Keratinocyte (primary cell): Measurements from ENCODE around the gene TOPAZ1. TPM values are rescaled to one million over a fixed set of nuclear protein-coding genes. Genes with fewer than 3 reads are reported as not detected.

ENCODE experiments used
- DNase-seq: peaks from one replicate; pipeline ENCODE4 v3.0.0-alpha.2; 2011; ENCODE audit warnings: low read depth, missing footprints, low spot score
- FAIRE-seq: peaks from 2 replicates; lab custom pipeline; 2011; peaks lifted over from hg19 to GRCh38; lab: Jason Lieb, UNC
- H2AFZ ChIP-seq: 2 replicates; pipeline ENCODE4 v1.6.0; 2012; ENCODE audit warnings: low read length, control low read depth, inconsistent platforms; ENCODE audit not compliant: control insufficient read depth
- H3K27ac ChIP-seq: 2 replicates; pipeline ENCODE4 v1.5.1; 2011; ENCODE audit warnings: low read length; ENCODE audit not compliant: control insufficient read depth, insufficient read depth
- H3K27me3 ChIP-seq: 3 replicates; pipeline ENCODE4 v1.6.0; 2011; ENCODE audit warnings: low read length; ENCODE audit not compliant: control insufficient read depth, insufficient read depth; ENCODE audit errors: extremely low read depth
- H3K36me3 ChIP-seq, 2 experiments: 2 replicates in 1 of 2; 3 replicates in 1 of 2; pipeline ENCODE4 v1.5.1; 2011; ENCODE audit warnings: low read length in 2 of 2, mild to moderate bottlenecking in 1 of 2; ENCODE audit not compliant: control insufficient read depth in 2 of 2, insufficient read depth in 2 of 2; ENCODE audit errors: extremely low read depth in 1 of 2
- H3K4me1 ChIP-seq: 3 replicates; pipeline ENCODE4 v1.5.1; 2011; ENCODE audit warnings: low read length; ENCODE audit not compliant: control insufficient read depth, insufficient read depth; ENCODE audit errors: extremely low read depth
- H3K4me2 ChIP-seq: 3 replicates; pipeline ENCODE4 v1.6.0; 2011; ENCODE audit warnings: low read depth, low read length; ENCODE audit not compliant: control insufficient read depth, insufficient read depth; ENCODE audit errors: extremely low read depth
- H3K4me3 ChIP-seq, 3 experiments: fragments of 200-600 bp in 1 of 3; sonication (generic) in 1 of 3; 2 replicates in 2 of 3; 3 replicates in 1 of 3; pipeline ENCODE4 v1.5.1; 2011 to 2016; ENCODE audit warnings: low read length in 3 of 3, mild to moderate bottlenecking in 3 of 3, control low read depth in 2 of 3, inconsistent platforms in 1 of 3, low read depth in 1 of 3, mixed read lengths in 1 of 3, mixed run types in 1 of 3, moderate library complexity in 1 of 3; ENCODE audit not compliant: control insufficient read depth in 2 of 3, insufficient read depth in 2 of 3; ENCODE audit errors: extremely low read depth in 1 of 3
- H3K79me2 ChIP-seq: 2 replicates; pipeline ENCODE4 v1.6.0; 2012; ENCODE audit warnings: low read length; ENCODE audit not compliant: control insufficient read depth, insufficient read depth
- H3K9ac ChIP-seq: 3 replicates; pipeline ENCODE4 v1.6.0; 2011; ENCODE audit warnings: low read length; ENCODE audit not compliant: control insufficient read depth, insufficient read depth; ENCODE audit errors: extremely low read depth
- H3K9me1 ChIP-seq: 3 replicates; pipeline ENCODE4 v1.6.0; 2011; ENCODE audit warnings: low read length; ENCODE audit not compliant: control insufficient read depth, insufficient read depth; ENCODE audit errors: extremely low read depth
- H3K9me3 ChIP-seq: 2 replicates; pipeline ENCODE4 v1.5.1; 2012; ENCODE audit warnings: low read depth, low read length; ENCODE audit not compliant: control insufficient read depth
- H4K20me1 ChIP-seq: 3 replicates; pipeline ENCODE4 v1.6.0; 2011; ENCODE audit warnings: low read length; ENCODE audit not compliant: control insufficient read depth, insufficient read depth; ENCODE audit errors: extremely low read depth
- CTCF ChIP-seq, 3 experiments: IDR thresholded peaks in 1 of 3; conservative IDR thresholded peaks in 1 of 3; optimal IDR thresholded peaks in 1 of 3; 2 replicates in 2 of 3; 3 replicates in 1 of 3; pipeline versions ENCODE3 to v1.5.1; 2011; ENCODE audit warnings: low read length in 3 of 3, mild to moderate bottlenecking in 3 of 3, moderate library complexity in 2 of 3, control low read depth in 1 of 3, inconsistent platforms in 1 of 3; ENCODE audit not compliant: insufficient read depth in 2 of 3; ENCODE audit errors: extremely low read depth in 1 of 3
- EZH2 ChIP-seq: IDR thresholded peaks from one replicate; pipeline ENCODE4 v1.6.1; 2012; ENCODE audit warnings: inconsistent platforms, mild to moderate bottlenecking, low read length, moderate library complexity
- dilution Hi-C: fragments of 300-500 bp; cut with MboI; formaldehyde crosslinking; loops from one replicate; pipeline ENCODE4 v1.7.0; 2020; ENCODE audit warnings: low sequenced_read_pairs; ENCODE audit not compliant: extremely low pct_ligation_motif_present
- polyA plus RNA-seq, 5 experiments: library from polyadenylated mRNA; depleted of rRNA in 3 of 5; stranded (reverse) in 3 of 5; stranded (forward) in 1 of 5; unstranded in 1 of 5; fragments of >200 nt; gene quantifications; 1 replicate in 1 of 5; 2 replicates in 3 of 5; 3 replicates in 1 of 5; pipeline versions ENCODE4 v1.2.1 to v1.2.3, GENCODE V29; 2011 to 2012; ENCODE audit warnings: missing spikeins in 2 of 5, low read depth in 1 of 5, low replicate concordance in 1 of 5

The TOPAZ1 gene
- polyA plus RNA-seq, 1 donor (not counting 4 experiments of a cell fraction or from before 2014, with no cell fraction given), result not detected

- dilution Hi-C loops, result no loop called here
- Histone ChIP-seq H3K9me1 (no peaks in the 10 kb centered on the region), H3K27ac (no peak overlapping the region), H3K9me3 (no peaks in the 10 kb centered on the region), H2AFZ (no peak overlapping the region), H3K4me3 (no peak overlapping the region), H3K9ac (no peak overlapping the region), H3K36me3 (no peaks in the 10 kb centered on the region), H3K79me2 (no peaks in the 10 kb centered on the region), H4K20me1 (no peaks in the 10 kb centered on the region), H3K4me1 (peaks cover 3% of the 10 kb centered on the region), H3K4me2 (no peak overlapping the region), H3K27me3 (no peaks in the 10 kb centered on the region)
- DNase-seq, result no peak
- FAIRE-seq, result no peak
- no peak for TF ChIP-seq EZH2
- TF ChIP-seq CTCF (optimal IDR thresholded peaks at IDR 0.05 in 1 of 3, IDR thresholded peaks at IDR 0.05 in 1 of 3, conservative IDR thresholded peaks at IDR 0.05 in 1 of 3; ENCODE audit: extremely low read depth in 1 of 3, insufficient read depth in 2 of 3, low read length in 3 of 3), result no peak
Observed at GRCh38 chr3:44326019-44326418, 84.3 kb downstream of the TOPAZ1 start.

- H2AFZ ChIP-seq, result no peak overlapping the region
- dilution Hi-C loops, result no loop called here
- no peaks in the 10 kb centered on the region for H3K9me1 ChIP-seq
- no peaks in the 10 kb centered on the region for H3K27me3 ChIP-seq
- H3K4me3 ChIP-seq, result no peak overlapping the region
- FAIRE-seq, result no peak
- peaks cover 3% of the 10 kb centered on the region for H3K4me1 ChIP-seq
- H3K36me3 ChIP-seq, result no peaks in the 10 kb centered on the region
- H4K20me1 ChIP-seq, result no peaks in the 10 kb centered on the region
- no peaks in the 10 kb centered on the region for H3K9me3 ChIP-seq
- no peak for TF ChIP-seq CTCF (optimal IDR thresholded peaks at IDR 0.05 in 1 of 3, IDR thresholded peaks at IDR 0.05 in 1 of 3, conservative IDR thresholded peaks at IDR 0.05 in 1 of 3; ENCODE audit: extremely low read depth in 1 of 3, insufficient read depth in 2 of 3, low read length in 3 of 3)
- no peak for TF ChIP-seq EZH2
- no peak overlapping the region for H3K27ac ChIP-seq
- no peaks in the 10 kb centered on the region for H3K79me2 ChIP-seq
- no peak overlapping the region for H3K9ac ChIP-seq
- no peak overlapping the region for H3K4me2 ChIP-seq
- DNase-seq, result no peak
Observed at GRCh38 chr3:44326515-44326914, 84.8 kb downstream of the TOPAZ1 start.
